Measurements from ENCODE around the gene TMEM100.

TMEM100 gene

DNA sequence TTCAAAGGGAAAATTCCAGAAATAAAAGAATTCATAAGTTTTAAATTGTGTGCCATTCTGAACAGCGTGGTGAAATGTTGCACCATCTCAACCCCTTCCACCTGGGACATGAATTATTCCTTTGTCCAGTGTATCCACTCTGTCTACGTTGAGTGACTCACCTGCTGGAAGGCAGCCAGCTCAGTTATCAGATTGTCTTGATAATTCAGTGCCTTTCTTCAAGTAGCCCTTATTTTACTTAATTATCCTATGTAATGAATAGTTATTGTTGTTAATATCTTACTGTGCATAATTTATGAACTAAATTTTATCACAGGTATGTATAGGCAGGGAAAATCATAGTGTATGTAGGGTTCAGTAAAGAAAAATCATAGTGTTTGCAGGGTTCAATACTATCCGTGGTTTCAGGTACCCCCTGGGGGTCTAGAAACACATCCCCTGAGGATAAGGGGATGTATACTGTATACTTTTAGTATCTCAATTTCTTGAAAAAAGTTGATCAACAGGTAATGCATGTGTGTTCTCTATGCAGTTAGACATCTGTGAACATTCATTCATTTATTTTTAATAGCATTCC lies 20.5 kb upstream of the TMEM100 start:
- DNase-seq (ENCODE audit: low read depth): no peak

DNA sequence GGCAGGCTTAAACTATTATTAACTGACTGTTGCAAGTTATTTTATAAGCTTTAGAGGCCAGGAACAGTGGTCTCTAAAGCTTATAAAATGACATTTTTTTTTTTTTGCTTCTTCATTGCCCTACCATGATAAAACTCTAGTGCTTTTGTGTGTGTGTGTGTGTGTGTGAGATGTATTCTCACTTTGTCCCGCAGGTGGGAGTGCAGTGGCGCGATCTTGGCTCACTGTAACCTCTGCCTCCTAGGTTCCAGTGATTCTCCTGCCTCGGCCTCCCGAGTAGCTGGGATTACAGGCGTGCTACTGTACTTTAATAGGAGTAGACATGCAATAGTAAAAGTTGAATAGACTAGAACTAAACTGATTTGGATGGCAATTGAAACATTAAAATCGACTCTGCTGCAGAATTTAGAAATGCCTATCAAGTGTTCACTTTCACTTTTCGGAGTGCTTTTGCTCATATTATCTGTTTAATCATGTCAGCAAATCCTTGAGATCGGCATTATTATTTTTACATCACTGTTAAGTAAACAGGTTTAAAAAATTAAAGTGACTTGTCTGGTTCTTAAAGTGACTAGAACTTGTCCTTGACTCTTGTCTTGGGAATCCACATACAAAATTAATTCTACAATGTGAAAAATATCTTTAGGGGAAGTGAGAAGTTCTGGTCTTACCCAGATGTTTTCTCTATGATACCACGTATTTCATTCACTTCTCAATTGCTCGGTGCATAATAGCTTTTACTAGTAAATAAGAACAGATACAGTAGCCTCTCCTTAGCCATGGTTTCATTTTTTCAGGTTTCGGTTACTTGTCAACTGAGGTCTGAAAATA lies 19.8 kb upstream of the TMEM100 start:
- no peak for DNase-seq (ENCODE audit: low read depth)

DNA sequence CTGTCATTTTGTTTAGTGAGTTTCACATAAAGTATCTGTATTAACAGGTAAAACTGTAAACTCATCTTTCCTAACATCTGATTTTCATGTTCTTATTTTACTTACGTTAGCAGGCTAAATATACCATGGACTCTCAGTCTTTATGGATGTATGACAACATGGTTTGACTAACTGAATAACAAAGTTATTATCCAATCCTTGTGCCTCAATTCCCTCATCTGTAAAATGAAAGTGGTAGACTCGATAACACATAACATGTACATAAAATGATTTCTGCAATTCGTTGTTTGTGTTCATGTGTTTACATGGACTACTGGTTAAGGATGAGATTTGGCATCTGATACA lies 18.7 kb upstream of the TMEM100 start:
- DNase-seq (ENCODE audit: low read depth): no peak

DNA sequence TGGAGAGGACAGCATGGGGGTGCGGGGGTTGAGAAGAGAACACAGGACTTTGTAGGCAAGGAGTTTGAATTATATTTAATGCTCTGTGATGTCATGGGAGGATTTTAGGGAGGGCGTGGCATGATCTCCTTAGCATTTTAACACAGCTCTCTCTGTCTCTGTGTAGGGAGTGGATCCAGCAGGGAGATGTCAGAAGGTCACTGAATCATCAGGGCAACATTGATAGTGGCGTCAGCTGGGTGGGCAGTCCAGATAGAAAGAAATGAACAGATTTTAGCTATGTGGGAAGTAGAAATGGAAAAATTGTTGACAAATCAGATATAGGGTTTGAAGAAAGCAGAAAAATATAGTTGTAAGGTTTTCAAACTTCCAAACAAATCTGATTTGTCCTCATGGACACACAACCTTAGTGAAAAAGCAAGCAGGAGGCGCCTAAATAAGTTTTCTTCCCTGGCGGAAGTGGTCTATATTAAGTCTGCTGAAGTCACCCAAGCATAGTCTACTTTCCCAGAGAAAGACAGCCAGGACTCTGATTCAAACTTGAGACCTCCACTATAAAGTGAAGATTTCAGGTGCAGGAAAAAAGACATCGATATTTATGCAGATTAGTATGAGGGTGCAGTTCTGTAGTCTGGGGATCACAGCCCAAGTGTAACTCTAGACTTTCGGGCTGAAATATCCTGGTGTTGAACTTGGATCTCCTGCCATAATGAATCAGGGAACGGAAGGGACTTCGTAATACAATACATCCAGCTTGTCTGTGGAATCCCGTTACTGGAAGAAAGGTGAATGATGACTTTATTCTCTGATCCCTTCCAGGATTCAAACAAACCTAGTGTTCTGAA lies 18.1 kb upstream of the TMEM100 start:
- DNase-seq (ENCODE audit: low read depth): no peak

DNA sequence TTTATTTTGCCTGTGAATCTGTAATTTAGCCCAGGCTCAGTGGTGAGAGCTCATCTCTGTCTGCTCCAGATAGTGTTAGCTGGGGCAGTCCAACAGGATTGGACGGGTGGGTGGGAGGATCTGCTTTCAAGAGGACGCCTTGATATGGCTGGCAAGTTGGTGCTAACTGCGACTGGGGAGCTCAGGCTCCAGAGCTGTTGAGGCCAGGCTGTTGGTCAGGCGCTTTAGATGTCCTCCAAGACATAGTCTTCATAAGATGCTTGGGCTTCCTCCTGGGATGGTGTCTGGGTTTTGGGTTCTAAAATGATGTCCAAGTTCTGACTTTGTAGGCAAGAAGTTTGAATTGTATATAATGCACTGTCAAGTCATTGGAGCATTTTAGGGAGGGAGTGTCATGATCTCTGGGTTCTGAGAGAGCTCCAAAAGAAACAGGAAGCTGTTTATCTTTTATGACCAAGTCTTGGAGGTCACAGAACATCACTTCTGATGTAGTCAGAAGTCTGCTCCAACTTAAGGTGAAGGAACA lies 15.4 kb upstream of the TMEM100 start:
- DNase-seq (ENCODE audit: low read depth): no peak

DNA sequence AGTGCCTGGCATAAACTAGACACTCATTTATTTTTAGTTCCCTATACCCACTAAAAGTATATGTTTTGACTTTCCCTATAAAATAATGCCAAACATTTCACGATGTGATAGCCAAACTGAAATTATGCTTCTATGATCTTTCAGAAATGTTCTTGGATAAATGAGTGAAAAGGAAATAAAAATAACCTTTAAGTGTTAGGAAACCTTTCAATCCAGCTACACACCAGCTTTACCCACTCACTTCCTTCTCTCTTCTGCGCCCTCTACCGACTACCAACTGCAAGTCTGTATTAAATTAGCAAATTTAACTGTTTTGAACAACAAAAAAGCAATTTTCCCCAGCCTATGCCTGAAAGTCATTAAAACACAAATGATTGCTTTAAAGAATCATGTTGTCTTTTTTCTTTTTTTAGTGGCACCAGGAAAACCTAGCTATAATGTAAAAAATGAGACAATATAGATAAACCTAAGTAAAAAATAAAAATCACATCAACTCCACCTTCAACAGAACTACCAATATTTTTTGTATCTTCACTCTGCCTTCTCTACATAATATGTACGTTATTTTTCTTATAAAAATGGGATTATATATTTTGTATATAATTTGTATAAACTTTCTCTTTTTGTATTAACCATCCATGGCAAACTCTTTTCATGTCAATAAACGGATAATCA lies 13.2 kb upstream of the TMEM100 start:
- no peak for DNase-seq (ENCODE audit: low read depth)

DNA sequence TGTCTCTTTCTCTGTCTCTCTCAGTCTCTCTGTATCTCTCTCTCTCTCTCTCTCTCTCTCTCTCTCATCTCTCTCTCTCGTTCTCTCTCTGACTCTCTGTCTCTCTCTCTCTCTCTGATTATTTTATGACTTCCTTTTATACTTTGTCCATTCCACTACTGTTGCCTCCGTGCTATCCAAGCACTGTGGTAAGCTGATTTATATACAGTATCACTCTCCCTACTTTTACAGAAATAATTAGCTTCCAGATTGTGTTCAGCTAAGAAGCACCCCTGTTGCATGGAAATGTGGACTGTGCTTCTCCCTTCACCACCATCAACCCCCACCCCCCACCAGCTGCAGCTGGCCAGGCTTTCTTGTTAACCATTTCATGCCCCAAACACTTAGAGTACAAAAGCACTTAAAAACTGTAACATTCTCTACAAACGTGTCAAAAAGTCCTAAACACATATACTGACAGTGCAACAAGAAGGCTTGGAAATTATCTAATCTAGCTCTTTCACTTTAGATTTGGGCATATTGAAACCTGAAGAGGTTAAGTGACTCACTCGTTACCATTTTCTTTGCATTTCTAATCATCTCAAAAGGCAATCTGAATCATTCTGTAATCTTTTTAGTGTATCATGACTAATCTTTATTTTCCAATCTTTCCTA lies 11.6 kb upstream of the TMEM100 start:
- no peak for DNase-seq (ENCODE audit: low read depth)

DNA sequence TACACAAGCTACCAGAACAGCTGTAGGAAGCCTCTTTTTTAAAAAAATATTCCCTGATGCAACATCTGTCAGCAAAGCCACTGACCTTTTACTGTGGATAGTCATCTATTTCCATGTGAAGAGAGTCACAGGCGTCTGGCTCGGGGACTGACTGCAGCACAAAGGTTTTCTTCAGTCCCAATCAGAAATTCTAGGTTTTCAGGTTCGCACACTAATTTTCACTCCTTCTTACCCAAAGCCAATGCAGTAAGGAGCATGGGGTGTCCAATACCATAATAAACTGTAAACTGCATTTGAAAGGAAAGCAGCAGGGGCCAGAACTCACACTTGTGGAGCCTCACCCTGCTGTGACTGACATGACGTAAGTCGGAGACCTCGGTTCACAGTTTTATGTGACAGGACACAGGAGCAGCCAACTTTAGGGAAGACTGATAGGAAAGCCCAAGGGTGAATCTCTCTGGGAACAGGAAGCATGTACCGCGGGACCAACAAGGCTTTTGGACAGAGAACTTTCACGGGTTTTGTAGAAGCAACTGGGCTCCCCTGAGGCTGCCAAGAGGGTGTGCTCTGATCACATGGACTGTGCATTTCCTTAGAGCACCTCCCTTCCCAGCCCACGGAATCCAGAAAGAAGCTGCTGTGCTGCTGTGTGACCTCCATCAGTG lies 9.1 kb upstream of the TMEM100 start:
- DNase-seq (ENCODE audit: low read depth): no peak

DNA sequence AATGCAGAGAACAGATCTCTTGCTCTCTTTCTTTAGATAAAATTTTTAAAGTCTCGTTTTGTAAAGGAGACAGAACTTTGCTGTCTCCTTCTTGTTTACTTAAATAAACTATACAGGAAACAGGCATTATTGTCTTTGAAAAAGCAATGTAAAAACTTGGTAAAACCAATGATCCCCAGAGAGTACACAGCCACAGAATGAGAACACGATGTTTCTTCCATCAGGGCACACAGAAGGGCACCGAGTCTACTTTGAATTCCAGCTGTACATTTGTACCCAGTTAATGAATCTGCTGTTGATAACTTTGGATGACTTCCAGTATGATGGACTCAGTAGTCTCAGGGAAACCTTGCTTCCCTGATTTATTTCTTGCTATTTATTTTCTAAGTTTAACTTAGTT lies 8.1 kb upstream of the TMEM100 start:
- DNase-seq (ENCODE audit: low read depth): no peak

DNA sequence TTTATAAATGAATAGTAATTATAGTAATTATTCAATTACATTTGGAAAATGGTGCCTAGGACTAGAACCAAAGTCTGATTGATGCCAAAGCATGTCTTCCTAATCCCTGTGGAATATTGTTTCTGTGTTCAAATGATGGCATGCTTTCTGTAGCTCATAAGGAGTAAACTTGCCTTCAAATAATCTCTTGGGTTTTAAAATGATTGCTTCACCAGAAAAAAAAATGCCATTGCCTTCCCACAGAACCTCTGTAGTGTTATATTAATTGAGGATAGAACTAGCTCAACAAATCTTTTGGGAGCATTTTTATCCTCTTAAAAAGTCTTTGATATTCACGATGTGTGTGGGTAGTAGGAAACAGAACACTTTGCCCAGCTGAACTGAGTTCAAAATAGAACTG lies 7.7 kb upstream of the TMEM100 start:
- no peak for DNase-seq (ENCODE audit: low read depth)

DNA sequence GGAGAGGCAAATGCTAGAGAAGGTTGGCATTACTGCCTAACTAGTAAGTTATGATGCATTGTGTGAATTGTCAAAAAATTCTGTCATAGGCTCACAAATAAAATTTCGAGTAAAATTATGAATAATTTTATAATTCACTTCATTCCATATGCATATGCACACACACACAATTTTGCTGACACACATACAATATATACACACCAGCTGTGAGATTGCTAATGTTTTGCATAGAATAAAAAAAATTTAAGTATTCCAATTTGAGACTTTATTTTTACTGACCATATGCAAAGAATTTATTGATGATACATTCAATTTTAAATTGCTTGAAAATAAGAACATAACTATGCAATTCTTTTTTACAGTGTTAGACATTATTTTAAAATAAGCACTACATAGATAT lies 6.8 kb upstream of the TMEM100 start:
- no peak for DNase-seq (ENCODE audit: low read depth)

DNA sequence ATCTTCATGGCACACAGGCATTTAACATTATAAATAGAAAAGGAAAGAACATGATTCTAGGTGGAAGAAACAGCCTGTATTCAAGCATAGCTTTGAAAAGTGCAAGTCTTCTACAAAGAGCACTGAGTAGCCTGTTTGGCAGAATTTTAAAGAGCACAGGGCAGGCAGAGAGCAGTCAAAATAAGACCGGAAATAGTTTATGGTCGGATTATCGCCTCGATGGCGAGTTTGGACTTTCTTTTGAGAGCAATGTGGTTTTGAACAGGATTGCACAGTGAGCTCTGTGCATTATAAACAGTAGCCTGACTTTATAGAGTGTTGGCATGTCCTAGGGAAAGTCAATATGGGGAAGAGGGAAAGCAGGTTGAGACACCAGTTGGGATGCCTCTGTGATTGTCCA lies 6.2 kb upstream of the TMEM100 start:
- DNase-seq (ENCODE audit: low read depth): no peak

DNA sequence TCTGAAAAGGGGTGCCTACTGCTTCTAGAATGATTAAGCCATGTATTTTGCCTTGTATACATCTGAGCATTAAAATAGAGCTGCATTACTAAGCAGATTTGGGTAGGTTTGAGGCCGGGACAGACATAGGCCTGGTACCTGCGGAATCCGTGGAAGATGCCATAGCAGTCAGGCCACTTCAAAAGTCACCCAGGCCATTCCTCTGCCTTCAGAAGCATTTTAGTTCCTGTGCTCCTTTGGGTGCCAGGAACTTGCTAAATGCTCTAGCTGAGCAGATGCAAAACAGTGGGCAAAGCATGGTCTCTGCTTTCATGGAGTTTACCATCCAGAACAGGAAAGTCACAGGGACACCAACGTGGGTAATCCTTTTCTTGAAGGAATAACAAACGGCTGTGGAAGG lies 5.7 kb upstream of the TMEM100 start:
- no peak for DNase-seq (ENCODE audit: low read depth)

DNA sequence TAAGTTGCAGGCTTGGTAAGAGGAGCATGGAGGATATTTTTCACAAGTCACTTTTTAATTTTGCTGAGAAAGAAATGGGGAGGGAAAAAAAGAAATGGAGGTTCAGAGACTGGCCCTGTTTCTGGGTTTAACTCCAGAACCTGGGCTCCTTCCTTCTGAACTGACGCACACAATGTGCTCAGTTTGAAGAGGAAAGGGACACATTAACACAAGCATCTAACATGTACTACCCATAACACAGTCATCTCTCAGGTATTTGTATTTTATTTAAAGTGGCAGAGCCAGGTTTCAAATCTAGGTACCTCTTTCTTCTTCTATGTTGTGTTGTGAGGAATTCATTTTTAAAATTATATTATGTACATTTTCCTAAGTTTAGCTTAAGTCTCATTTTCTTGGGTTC lies 5.3 kb upstream of the TMEM100 start:
- no peak for DNase-seq (ENCODE audit: low read depth)

DNA sequence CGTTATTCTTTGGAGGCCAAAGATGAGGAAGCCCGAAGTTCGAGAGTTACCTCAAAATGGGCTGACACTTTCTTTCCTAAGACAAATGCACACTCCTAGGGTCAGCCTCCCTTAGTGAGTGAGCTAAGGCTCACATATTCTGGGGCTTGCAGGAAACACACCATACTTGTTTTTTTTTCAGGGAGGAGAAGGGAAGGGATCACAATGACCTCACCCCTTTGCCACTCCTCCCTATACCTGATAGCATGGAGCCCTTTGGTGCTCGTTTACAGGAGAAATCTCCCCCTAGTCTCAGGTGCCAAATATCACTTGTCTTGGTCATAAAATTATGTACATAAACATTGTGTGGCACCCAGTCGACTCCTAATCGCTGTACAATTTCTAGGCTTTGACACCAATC lies 4.6 kb upstream of the TMEM100 start:
- no peak for DNase-seq (ENCODE audit: low read depth)

DNA sequence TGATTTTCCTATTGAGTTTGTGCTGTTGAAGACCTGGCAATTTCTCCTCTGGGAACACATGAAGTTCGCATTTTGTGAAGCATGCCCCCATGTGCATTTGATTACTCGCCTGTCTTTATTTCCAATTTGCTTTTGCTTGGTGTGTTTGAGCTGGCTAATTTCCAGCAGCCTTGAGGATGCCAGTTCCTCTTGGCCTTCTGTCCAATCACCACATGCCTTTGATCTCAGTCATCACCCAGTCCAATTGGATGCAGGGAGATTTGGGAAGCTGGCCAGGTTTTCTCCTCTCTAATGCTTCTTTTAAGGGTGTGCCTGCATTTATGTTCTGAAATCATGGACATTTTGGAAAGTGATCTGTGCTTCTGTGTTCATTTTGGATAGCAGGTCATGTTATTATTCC lies 3.8 kb upstream of the TMEM100 start:
- DNase-seq (ENCODE audit: low read depth): no peak

DNA sequence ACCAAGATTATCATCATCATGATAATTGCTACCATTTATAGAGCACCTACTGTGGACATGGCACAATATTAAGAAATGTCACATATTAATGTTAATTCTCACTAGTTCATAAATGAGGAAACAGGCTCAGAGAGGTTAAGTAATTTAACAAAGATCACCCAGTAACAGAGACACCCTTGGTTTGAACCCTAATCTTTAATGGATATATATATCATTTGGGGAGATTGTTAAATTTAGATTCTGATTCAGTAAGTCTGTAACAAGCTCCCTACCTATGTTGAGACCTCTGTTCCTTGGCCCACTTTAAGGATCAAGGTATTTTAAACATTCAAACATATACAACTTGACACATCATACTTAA lies 804 bp upstream of the TMEM100 start:
- DNase-seq (ENCODE audit: low read depth): no peak

DNA sequence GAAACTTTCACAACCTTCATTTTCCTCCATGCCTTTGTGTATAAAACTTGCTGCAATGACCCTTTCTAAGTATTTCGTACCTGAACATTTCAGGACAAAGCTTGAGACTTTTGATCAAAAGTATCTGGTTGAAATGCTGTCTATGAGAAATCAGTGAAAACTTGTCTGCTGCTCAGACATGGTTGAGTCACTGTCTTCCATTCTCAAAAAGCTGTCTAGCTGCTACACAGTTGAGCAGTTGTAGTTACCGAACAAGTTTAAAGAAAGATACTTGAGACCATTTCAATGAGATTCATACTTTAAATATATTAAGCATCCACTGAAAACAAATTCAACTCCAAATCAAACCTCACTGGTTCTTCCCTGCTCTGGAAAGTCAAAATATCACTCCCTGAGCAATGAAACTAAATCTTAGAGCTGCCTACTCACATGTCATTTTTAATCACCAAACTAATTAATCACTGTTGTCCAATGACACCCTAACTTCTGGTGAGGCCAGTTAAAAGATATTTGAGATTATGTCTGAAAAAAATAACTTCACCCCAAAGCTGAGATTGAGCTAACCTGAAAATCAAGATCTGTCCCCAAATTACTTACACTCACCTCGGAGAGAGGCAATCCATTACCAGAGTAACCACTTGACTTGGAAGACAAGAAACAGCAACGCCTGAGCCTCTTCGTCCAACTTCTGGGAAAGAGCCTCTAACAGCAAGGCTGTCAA lies 488 bp downstream of the TMEM100 start:
- no peak for DNase-seq (ENCODE audit: low read depth)

DNA sequence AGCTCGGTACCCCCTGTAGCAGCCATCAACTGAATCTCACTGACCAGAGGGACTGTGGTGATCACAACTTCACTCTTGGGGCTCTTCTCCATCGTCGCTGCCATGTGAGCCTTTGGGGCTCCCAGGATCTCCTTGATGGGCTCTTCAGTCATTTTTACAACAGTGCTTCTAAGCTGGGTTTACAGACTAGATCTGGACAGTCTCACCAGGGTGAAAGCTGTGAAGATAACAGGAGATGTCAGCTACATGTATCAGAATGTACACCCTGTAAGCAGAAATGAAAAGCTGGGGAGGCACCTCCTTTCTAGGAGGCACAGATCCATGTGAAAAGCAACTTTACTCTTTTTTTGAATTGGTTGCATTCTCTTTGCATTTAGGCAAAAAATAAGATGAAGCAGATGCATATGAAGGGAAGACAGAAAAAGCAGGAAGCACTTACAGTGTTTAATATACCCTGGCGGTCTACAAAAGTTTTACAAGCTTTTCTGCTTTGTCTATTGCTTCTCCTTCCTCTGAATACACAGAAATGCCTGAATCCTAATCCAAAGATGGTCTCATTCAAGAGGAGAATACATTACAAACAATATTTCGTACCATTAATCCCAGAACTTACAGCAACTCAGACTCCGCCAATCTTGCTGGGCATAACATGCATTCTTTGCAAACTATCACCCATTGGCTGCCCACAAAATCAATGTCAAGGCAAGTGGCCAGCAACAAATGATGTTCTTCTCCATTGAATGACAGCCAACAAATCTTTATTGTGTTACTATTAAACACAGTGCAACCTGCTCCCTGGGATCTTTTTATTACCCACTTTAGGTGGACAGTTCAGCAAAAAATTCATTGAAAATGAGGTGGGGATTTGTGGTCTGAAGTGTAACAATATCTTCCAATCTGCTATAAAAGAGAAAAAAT lies 1.5 kb downstream of the TMEM100 start:
- no peak for DNase-seq (ENCODE audit: low read depth)

Measured in non-pigmented ciliary epithelial cell (primary cell).